Stimulated activated CD4-positive, alpha-beta T cell treated with anti-CD3 and anti-CD28 coated beads, Interleukin-4, amount 100 ng/mL, for 24 hours (primary cell): ENCODE data around the gene ATP11C.
"Not testable (repeated sequence)": the region's sequence is repeated elsewhere in the genome, so short reads cannot be mapped to it uniquely, and the experiment has no call there.

Experiments used
- DNase-seq: peaks from one replicate; pipeline ENCODE4 v3.0.0-alpha.2; 2020

Gene ATP11C

DNA sequence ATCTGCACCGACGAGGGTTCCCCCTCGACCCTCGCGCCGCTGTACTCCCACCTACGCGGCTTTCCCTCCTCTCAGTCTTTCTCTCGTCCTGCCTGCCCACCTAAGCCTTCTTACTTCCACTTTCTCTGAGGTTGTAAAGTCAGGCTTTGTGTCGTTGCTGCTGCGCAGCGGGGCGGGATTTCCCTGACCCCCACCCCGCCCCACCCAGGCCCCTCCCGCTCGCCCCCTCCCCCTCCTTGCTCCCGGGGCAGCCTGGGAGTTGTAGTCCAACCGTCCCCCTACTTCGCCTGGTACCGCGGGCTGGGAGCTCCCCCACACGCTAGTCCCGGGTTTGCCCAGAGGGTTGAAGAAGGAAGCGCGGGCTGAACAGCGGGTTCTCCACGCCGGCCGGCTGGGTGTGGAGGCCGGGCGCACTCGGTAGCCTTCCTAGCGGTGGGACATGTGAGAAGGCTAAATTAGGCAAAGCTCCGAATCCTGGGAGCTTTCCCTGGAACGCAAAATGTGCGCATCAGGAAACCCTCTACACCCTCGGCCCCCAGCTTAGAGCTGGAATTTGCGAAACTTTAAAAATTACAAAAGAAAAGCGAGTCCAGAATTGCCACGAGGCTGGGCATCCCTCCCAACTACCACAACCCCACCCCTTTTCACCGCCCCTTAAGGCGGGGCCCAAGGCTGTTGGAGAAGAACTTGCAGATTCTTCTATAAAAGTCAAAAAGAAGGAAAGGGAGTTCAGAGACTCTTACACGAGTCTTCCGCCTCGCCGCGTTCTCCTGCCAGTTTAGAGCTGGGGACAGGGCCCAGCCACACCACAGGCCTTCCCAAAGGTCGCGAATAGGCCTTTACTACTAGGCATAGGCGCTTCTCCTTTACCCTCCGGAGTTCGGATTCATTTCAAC lies at the start of gene ATP11C:
Gene ATP11C, minus strand, starts transcription at position 153 of the 896 bp plus-strand sequence. CDS start 1,011 bp downstream, outside the sequence.
- peak; percentile 83 for DNase-seq

DNA sequence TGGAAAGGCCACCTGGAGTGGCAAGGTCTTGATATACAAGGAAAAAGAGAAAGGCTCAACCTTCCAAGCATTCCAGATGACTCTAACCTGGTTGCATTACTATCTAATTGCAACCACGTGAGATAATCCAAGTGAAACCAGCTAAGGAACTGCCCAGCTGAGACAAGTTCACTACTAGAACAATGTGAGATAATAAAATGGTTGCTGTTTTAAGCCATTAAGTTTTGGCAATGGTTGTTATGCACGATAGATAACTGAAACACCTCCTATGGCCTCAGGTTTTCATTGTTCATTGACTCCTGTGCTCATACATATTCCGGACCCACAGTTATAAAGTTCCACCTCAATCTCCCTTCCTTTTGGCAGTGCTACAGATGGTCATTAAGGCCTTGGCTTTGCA lies 41.6 kb upstream of the ATP11C start:
- no peak for DNase-seq

DNA sequence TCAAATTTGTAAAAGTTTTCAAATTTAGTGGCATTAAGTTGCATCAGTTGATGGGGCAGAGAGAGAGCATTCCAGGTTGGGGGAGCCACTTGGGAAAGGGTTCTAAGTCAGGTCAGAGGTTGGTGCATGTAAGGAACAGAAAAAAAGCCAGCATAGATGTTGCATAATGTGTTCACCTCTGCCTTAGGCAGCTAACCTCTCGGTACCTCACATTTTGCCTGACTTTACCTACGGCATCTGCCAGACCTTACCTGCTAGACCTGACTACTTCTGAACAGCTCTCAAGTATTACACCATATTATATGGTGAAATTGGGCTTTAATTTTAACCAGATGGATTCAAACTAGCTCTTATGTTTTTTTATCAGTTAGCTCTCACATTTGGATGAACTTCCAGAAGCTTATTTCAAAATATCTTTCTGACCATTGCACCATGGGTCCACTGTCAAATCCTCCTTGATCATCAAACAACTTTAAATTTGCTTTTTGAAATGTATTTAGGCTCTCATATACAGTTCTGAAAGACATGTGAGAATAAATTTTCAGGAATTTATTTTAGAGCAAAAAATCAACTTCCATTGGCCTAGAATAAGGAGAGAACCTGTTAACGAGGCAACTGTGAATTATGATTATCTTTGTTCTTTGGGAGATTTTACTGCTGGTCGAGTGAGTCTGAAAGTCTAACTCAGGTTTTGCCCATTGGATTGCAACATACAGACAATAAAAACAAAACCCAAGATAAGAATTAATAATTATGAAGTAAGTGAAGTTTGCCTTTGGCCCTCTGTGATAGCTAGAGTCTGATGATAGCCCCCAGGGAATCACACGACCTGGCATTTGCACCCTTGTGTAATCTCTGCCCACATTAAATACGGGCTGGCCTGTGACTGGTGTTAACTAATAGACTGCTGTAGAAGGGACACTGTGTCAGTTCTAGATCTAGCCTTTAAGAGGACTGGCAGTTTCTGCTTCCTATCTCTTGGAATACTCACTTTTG lies 40.1 kb upstream of the ATP11C start:
- no peak for DNase-seq

DNA sequence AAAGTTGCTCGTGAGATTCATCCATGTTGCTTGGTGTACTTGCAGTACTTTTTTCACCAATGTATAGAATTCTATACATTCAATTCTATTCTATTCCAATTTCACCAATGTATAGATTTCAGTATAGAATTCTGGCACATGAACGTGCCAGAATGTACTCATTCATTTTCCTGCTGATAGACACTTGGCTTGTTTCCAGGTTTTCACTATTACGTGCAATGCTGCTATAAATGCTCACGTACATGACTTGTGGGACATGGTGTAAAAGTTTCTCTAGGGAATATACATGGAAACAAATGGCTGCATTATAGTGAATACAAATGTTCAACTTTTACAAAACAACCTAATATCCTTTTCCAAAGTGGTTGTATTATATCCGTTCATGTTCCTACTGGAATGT lies 39.3 kb upstream of the ATP11C start:
- no peak for DNase-seq

DNA sequence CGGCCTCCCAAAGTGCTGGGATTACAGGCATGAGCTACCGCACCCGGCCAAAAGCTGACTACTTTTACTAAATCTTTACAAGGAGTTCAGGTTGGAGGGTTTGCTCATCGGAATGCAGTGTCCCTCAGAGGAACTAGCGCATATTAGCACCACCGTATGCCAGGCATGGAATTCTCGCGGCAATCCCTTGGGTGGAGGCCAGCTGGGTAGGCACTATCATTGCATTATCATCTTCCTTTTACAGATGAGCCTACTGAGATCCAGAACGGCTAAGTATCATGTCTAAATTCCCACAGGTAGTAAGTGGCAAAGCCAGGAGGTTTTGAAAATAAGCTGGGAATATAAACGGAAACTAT lies 38.5 kb upstream of the ATP11C start:
- no peak for DNase-seq

DNA sequence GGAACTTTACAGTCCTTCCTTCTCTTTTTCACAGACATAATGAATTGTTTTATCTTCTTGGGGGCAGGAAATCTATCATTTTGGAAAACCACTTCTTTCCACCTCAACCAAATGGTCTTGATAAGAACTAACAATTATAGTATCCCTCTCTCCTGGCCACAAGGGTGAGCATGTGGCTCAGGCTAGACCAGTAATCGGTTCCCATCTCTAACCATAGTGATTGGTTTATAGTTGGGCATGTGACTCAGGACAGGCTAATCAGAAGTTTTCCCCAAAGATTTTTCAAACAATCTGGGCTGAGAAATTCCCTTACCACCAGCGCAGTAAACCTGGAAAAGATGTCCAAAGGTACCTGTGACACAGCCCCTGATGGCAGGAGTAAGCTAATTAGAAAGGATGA lies 36.4 kb upstream of the ATP11C start:
- DNase-seq = no peak

DNA sequence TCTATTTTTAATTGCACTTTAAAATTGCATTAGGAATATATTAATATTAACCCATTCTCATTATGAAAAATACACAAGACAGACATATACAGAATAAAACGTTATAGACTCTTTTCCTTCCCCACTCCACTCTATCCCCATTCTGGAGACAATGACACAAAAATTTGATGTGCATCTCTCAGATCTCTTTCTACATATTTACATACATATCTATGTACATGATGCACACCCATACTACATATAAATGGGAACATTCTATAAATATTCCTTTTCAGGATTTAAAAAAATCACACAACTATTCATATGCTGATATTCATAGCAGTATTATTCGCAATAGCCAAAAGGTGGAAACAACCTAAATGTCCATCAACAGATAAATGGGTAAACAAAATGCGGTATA lies 34.9 kb upstream of the ATP11C start:
- DNase-seq = no peak

DNA sequence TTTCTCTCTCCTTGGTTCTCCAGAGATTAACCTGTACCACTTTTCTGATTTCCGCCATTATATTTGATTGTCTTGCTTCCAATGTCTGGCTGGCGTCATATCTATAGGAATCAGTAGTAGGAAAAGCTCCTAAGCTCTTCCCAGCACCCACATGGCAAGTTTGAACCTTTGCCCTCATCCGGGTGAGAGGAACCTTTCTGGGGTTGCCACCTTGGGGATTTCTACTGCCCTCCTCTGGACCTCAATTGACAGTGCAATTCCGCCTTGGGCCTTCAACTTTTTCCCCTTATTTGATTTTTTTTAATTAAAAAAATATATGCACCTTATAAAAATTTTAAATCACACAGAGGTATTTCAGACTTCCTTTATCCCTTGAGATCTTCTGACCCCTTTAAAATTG lies 34.4 kb upstream of the ATP11C start:
- DNase-seq = no peak

DNA sequence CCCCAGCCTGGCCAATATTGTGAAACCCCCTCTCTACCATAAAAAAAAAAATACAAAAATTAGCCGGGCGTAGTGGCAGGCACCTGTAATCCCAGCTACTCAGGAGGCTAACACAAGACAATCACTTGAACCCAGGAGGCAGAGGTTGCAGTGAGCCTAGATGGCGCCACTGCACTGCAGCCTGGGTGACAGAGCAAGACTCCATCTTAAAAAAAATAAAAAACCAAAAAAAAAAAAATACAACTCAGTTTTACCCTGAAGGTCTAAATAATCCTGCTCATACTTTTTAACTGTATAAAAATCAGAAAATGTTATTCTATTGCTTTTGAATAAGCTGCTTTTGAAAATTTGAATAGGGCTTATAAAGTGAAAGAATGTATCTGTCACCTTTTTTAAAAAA lies 33.3 kb upstream of the ATP11C start:
- DNase-seq = not testable (repeated sequence)

DNA sequence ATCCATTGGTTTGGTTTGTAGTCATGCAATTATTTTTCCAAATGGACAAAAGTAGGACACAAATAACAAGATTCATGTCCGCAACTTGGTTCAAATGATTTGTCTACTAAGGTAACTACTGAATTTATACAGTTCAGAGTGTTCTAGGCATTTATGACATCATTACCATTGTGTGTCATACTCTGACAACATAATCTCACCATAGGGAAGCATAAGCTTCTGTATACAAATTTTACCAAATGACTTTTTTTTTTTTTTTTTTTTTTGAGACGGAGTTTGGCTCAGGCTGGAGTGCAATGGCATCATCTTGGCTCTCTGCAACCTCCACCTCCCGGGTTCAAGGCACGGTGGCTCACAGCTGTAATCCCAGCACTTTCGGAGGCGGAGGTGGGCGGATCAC lies 32.6 kb upstream of the ATP11C start, which contains the start of gene CXorf66:
Gene CXorf66, minus strand, starts transcription at position 101 of the 400 bp plus-strand sequence. Its CDS starts 25 bp downstream, at position 76.
- DNase-seq = no peak

DNA sequence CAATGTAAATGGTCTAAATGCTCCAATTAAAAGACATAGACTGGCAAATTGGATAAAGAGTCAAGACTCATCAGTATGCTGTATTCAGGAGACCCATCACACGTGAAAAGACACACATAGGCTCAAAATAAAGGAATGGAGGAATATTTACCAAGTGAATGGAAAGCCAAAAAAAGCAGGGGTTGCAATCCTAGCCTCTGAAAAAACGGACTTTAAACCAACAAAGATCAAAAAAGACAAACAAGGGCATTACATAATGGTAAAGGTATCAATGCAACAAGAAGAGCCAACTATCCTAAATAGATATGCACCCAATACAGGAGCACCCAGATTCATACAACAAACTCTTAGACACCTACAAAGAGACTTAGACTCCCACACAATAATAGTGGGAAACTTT lies 28.2 kb upstream of the ATP11C start:
- DNase-seq = not testable (repeated sequence)

DNA sequence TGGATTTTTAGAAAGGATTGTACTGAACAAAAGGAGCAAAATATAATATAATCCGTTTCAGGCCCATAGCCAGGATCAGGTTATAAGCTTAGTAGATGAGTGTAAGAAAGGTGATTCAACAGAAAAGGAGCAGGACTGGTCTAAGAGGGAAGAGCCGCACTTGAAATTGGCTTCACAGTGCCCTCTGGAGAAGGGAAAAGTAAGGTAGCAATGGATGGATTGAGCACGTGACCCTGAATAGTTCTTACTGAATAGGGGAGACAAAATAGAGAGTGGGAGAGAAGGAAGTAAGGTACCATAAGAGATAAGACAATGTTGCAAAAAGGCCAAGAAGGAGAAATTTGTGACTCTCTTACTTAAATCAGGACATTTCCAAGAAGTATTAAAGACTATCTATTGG lies 16.9 kb upstream of the ATP11C start:
- DNase-seq = no peak

DNA sequence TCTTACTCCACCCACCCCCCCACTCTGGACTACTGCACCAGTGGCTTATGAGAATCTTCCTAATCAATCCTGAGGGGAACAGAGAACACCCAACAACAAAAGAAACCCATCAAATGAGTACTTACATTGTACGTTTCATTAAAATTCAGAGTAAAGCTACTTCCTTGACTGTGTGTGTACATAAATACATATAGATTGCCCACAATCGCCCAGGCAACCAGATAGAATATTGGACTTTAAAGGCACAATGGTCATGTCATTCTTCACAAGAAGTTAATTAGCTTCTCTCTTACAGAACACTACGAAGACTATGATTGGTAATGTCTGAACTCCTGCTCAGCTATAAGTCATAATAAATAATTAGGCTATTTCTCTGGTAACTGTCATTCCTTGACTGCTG lies 12.2 kb upstream of the ATP11C start:
- no peak for DNase-seq

DNA sequence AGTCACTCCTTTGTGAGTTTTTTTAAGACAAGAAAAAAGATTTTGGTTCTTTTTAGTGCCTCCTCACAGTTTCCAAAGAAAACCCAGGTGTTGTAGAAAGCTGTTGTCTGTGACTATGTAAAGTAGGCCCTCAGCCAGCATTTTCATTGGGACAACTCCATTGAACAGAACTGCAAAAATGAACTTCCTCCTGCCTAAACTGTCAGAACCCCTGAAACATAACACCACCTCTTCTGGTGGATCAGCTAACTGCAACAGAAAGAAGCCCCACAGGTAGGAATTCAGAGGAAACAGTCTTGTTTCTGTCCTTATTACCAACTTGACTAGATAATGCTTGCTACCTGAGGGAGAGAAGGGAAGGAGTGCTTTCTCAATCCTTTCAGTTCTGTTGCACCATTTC lies 3.4 kb upstream of the ATP11C start:
- no peak for DNase-seq

DNA sequence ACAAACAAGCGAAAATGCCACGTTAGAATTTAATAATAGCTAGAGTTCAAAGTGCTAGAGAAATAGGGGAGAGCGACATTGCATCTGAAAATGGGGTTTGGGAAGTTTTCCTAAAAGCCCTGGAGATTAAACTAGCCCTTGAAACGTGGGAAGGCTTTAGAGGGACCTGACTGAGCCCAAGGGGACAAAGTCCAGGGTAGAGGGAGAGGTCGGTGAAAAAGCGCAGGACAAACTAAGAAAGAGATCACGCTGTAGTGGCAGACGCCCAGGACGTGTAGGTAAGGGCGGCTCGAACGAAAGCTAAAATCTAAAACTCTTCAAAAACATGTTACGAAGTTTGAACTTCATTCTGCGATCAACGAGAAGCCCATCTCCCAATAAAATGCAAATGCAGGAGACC lies 1.1 kb upstream of the ATP11C start:
- DNase-seq = no peak

DNA sequence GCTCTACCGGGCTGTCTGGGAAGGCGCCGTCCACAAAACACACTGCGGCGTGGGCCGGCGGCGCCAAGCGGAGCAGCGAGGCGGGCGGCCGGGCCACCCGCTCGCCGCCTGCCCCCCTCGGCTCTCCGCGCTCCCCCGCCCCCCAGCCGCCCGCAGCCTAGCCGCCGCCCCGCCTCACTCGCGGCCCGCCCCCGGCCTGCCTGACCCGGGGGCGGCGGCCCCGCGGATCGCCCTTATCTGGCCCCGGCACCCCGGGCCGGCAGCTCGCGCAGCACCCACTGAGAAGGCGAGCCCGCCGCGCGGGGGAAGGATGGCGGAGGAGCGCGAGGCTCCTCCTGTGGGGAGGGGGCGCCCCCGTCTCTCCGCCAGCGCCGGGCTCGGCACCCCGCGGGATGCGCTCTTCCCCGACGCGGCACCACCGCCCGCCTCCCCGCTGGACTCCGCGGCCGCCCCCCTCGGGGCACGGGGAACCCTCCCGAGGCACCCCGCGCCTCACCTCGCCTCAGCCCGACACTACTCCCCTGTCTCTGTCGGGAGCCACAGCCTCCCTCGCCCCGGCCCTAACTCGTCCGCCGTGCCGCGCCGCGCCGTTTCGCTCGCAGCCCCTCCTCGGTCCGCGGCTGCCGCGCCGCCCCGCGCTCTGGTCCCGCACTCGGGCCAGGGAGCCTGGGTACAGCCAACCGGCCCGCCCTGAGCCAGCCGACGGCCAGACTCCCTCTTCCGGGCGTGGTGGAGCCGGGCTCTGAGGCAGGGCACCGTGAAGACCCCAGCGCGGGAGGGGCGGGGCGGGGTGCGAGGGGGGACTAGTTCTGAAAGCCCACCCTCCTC lies 566 bp downstream of the ATP11C start:
- peak; percentile 30 for DNase-seq

DNA sequence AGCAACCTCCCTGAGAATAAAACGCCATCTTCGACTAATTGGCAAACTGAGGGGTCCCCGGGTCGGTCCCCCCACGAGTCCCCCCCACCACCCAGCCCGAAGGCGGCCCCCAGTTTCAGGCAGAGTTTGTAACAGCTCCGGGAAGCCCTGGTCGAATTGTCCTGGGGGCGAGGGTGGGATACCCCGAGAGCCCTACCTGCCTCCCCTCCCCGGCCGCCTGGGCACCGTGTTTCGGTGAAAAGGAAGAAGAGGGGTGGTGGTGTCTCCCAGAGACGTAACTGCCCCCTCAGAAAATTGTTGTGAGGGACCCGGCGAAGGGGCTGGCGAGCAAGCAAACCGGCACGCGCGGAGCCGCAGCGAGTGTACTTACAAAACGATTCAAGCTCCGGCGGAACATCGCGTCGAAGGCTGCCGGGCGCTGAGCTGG lies 1.2 kb downstream of the ATP11C start:
- peak; percentile 4 for DNase-seq

DNA sequence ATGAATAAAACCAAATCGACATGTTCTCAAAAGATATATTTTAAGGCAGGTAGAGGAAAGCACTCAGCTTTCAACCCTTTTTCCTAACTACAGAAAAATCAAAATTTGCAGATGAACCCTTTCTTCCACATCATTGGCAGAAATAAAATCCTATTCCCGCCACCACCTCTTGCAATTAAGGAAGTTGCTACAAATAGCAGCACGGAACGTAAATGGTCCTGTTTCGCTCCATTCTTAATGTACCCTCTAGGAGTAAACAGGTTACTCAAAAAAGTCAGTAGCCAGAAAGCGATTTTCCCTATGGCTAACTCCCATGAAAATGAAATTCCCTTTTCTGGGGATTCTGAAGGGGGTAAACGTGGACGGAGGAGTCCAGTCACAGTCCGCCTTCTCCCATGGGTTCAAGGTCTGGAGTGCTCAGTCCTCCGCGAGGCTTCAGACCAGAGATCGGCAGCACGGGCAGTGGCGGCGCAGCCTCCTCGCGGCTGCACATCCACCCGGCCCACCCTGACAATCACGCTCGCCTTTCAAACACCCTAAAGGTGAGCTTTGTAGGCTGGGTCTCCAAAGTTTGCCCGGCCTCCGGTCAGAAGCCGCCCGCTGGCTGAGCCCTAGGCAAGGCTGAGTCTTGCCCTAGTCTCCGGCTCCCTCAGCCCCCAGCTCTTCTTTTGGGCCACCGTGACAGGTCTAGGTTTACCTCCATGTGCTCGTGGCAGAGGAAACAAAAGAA lies 1.8 kb downstream of the ATP11C start:
- peak; percentile 4 for DNase-seq

DNA sequence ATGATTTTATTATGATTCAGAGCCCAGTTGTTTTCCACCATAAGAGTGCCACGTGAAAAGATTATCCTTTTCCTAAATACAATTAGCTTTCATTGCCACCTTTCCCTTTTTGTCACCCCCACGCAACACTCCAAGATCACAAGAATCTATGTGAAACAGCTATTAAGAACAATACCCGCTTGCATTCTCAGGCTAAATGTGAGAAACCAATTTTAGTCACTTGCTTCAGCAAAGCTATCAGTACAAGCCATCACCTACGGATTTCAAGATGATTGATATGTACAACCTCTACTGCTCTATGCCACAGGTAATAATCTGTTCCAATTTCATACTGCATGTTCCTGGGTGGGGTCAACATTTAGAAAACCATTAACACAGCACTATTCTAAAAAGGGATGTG lies 2.5 kb downstream of the ATP11C start:
- no peak for DNase-seq

DNA sequence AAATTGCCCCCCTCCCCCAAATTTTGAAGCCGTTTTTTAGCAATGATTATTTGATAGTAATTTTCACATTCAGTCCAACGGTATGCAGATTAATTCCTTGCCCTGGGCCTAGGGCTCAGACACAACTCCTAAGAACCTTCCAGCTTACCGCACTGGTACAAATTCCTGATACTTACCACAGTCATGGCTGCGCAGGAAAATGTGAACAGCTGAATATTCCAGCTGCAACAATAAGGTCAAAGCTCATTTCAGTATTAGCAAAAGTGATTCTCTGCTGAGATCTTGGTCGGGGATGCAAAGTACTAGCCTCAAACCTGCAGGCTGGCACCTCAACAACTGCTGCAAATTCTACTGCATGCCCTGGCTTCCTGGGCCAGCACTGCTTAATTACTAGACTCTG lies 3.0 kb downstream of the ATP11C start:
- no peak for DNase-seq

DNA sequence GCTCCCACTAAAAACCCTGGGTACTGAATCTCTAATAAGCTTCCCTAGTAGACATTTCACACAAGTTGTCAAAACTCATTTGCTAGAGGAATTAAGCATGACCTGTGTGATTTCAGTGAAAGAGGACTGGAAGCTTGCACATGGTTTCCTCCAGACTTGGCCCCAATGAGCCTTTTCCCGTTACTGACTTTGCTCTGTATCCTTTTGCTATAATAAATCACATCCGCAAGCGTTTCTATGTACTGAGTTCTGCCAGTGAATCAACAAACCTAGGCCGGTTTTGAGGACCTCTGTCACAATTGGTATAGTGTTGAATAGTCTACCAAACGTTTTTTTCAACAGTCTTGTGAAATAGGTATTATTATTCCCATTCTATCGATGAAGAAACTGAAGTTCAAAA lies 8.2 kb downstream of the ATP11C start:
- no peak for DNase-seq
